ENCODE data around the gene IL4R.

The IL4R gene

GRCh38 chr16:27341971-27342370 lies 28.2 kb downstream of the IL4R start:
- no peaks in the 10 kb centered on the region for H3K4me1 ChIP-seq (ENCODE audit: control insufficient read depth, insufficient read depth, low read length, unreplicated experiment)
- H3K79me2 ChIP-seq (ENCODE audit: control insufficient read depth, insufficient read depth, low read length, unreplicated experiment): peaks cover 3% of the 10 kb centered on the region
- no peak overlapping the region for H3K27ac ChIP-seq (ENCODE audit: low read depth, low read length)
- no peak overlapping the region for H2AFZ ChIP-seq (ENCODE audit: low read length, unreplicated experiment)
- H3K27me3 ChIP-seq (ENCODE audit: insufficient read depth, low read length): no peaks in the 10 kb centered on the region
- no peak overlapping the region for H3K4me3 ChIP-seq (ENCODE audit: low read depth, low read length)
- H3K36me3 ChIP-seq (ENCODE audit: insufficient read depth, low read length): peaks cover 16% of the 10 kb centered on the region; the same call in 1 of the 2 replicates

- Histone ChIP-seq H3K27me3 (ENCODE audit: insufficient read depth, low read length) (no peaks in the 10 kb centered on the region), H3K4me1 (ENCODE audit: control insufficient read depth, insufficient read depth, low read length, unreplicated experiment) (no peaks in the 10 kb centered on the region), H3K4me3 (ENCODE audit: low read depth, low read length) (no peak overlapping the region), H3K36me3 (ENCODE audit: insufficient read depth, low read length) (peaks cover 26% of the 10 kb centered on the region; the same call in 1 of the 2 replicates), H3K79me2 (ENCODE audit: control insufficient read depth, insufficient read depth, low read length, unreplicated experiment) (no peaks in the 10 kb centered on the region), H2AFZ (ENCODE audit: low read length, unreplicated experiment) (no peak overlapping the region), H3K27ac (ENCODE audit: low read depth, low read length) (no peak overlapping the region)
These were observed 30.9 kb downstream of the IL4R start for GRCh38 chr16:27344721-27345120.

DNA sequence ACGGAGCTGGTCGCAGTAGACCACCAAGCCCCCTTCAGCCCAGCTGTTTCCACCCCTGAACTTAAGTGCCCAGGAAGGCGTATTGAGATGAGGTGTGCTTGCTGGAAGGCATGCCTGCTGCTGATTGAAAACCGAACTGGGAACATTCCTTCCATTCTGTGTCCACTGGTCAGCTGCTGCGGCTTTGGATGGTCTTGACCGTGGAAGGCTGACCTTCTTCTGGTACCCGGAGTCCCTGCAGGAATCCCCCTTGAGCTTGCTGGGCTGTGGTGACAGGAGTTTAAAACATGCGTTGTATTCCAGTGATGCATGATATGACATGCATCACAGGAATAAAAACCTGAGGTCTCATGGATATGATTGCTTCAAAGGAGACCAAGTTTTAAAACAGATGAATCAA lies 31.4 kb downstream of the IL4R start:
- H3K36me3 ChIP-seq (ENCODE audit: insufficient read depth, low read length): peaks cover 27% of the 10 kb centered on the region
- no peaks in the 10 kb centered on the region for H3K4me1 ChIP-seq (ENCODE audit: control insufficient read depth, insufficient read depth, low read length, unreplicated experiment)
- no peak overlapping the region for H3K27ac ChIP-seq (ENCODE audit: low read depth, low read length)
- no peak overlapping the region for H3K4me3 ChIP-seq (ENCODE audit: low read depth, low read length)
- H2AFZ ChIP-seq (ENCODE audit: low read length, unreplicated experiment): no peak overlapping the region
- H3K79me2 ChIP-seq (ENCODE audit: control insufficient read depth, insufficient read depth, low read length, unreplicated experiment): no peaks in the 10 kb centered on the region
- no peaks in the 10 kb centered on the region for H3K27me3 ChIP-seq (ENCODE audit: insufficient read depth, low read length)

DNA sequence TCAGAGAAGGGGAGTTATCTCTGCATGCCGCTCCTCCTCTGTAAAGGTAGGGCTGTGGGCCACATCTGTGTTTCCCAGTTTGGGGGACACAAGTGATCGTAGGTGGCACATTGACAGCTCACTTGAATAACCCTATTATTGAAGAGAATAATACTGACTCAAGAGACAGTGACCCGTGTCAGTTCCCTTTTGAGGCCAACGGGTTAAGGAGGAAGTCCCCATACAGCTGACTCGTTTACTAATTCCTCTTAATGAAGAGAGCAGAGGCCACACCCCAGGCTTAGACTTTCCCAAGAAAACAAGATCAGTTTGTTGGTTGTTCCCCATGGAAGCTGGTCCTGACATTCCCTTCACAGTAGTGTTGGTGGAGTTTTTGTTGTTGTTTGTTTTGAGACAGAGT lies 33.0 kb downstream of the IL4R start:
- H3K4me3 ChIP-seq (ENCODE audit: low read depth, low read length): no peak overlapping the region
- no peaks in the 10 kb centered on the region for H3K4me1 ChIP-seq (ENCODE audit: control insufficient read depth, insufficient read depth, low read length, unreplicated experiment)
- no peaks in the 10 kb centered on the region for H3K27me3 ChIP-seq (ENCODE audit: insufficient read depth, low read length)
- peaks cover 31% of the 10 kb centered on the region for H3K36me3 ChIP-seq (ENCODE audit: insufficient read depth, low read length)
- no peaks in the 10 kb centered on the region for H3K79me2 ChIP-seq (ENCODE audit: control insufficient read depth, insufficient read depth, low read length, unreplicated experiment)
- no peak overlapping the region for H3K27ac ChIP-seq (ENCODE audit: low read depth, low read length)
- H2AFZ ChIP-seq (ENCODE audit: low read length, unreplicated experiment): no peak overlapping the region

DNA sequence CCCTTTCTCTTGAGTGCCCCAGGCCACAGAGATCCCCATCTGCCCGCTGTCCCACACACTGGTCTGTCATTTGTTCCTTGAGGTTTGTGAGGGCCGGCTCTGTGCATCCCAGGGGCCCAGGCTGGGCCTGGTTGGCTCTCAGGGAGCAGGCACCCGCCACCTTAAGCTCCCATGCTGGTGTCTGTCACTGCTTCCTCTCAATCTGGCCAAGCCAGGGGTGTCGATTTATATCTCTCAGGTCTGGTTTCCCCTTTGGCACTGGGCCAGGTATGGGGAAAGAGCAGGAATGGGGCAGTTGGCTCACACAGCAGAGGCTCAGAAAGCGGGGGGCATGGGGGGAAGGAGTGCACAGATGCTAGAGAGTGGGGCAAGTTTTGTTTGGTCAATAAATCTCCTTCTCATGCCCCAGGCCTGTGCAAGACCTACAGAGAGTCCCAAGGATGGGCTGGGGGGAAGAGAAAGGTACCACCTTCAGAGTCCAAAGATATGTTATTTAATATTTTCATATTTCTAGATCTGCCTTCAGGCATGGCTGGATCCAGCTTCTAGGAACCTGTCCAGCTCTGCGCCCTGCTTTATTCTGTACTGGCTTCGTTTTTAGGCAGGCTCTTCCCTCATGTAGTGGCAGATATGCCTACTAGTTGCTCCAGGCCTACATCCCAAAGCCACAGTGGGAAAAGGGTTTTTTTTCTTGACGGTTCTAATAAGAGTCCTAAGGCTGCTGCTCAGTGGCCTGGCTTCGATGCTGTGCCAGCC lies 34.3 kb downstream of the IL4R start:
- Histone ChIP-seq H3K4me1 (ENCODE audit: control insufficient read depth, insufficient read depth, low read length, unreplicated experiment) (no peaks in the 10 kb centered on the region), H3K36me3 (ENCODE audit: insufficient read depth, low read length) (peaks cover 32% of the 10 kb centered on the region), H3K79me2 (ENCODE audit: control insufficient read depth, insufficient read depth, low read length, unreplicated experiment) (no peaks in the 10 kb centered on the region), H3K4me3 (ENCODE audit: low read depth, low read length) (no peak overlapping the region), H2AFZ (ENCODE audit: low read length, unreplicated experiment) (no peak overlapping the region), H3K27me3 (ENCODE audit: insufficient read depth, low read length) (no peaks in the 10 kb centered on the region), H3K27ac (ENCODE audit: low read depth, low read length) (no peak overlapping the region)

GRCh38 chr16:27349276-27349675 lies 35.5 kb downstream of the IL4R start:
- H3K27me3 ChIP-seq (ENCODE audit: insufficient read depth, low read length): no peaks in the 10 kb centered on the region
- no peak overlapping the region for H3K4me3 ChIP-seq (ENCODE audit: low read depth, low read length)
- no peak overlapping the region for H2AFZ ChIP-seq (ENCODE audit: low read length, unreplicated experiment)
- H3K36me3 ChIP-seq (ENCODE audit: insufficient read depth, low read length): peaks cover 39% of the 10 kb centered on the region
- H3K27ac ChIP-seq (ENCODE audit: low read depth, low read length): no peak overlapping the region
- H3K79me2 ChIP-seq (ENCODE audit: control insufficient read depth, insufficient read depth, low read length, unreplicated experiment): no peaks in the 10 kb centered on the region
- H3K4me1 ChIP-seq (ENCODE audit: control insufficient read depth, insufficient read depth, low read length, unreplicated experiment): no peaks in the 10 kb centered on the region

GRCh38 chr16:27350006-27350405 lies 36.2 kb downstream of the IL4R start:
- no peaks in the 10 kb centered on the region for H3K79me2 ChIP-seq (ENCODE audit: control insufficient read depth, insufficient read depth, low read length, unreplicated experiment)
- H3K27ac ChIP-seq (ENCODE audit: low read depth, low read length): no peak overlapping the region
- no peaks in the 10 kb centered on the region for H3K27me3 ChIP-seq (ENCODE audit: insufficient read depth, low read length)
- H3K4me3 ChIP-seq (ENCODE audit: low read depth, low read length): no peak overlapping the region
- peaks cover 46% of the 10 kb centered on the region for H3K36me3 ChIP-seq (ENCODE audit: insufficient read depth, low read length)
- no peaks in the 10 kb centered on the region for H3K4me1 ChIP-seq (ENCODE audit: control insufficient read depth, insufficient read depth, low read length, unreplicated experiment)
- H2AFZ ChIP-seq (ENCODE audit: low read length, unreplicated experiment): no peak overlapping the region

- Histone ChIP-seq H3K36me3 (ENCODE audit: insufficient read depth, low read length) (peaks cover 46% of the 10 kb centered on the region), H3K79me2 (ENCODE audit: control insufficient read depth, insufficient read depth, low read length, unreplicated experiment) (no peaks in the 10 kb centered on the region), H3K27me3 (ENCODE audit: insufficient read depth, low read length) (no peaks in the 10 kb centered on the region), H3K4me3 (ENCODE audit: low read depth, low read length) (no peak overlapping the region), H3K27ac (ENCODE audit: low read depth, low read length) (no peak overlapping the region), H2AFZ (ENCODE audit: low read length, unreplicated experiment) (no peak overlapping the region), H3K4me1 (ENCODE audit: control insufficient read depth, insufficient read depth, low read length, unreplicated experiment) (no peaks in the 10 kb centered on the region)
These were observed 38.2 kb downstream of the IL4R start for GRCh38 chr16:27351989-27352388.

- H3K79me2 ChIP-seq (ENCODE audit: control insufficient read depth, insufficient read depth, low read length, unreplicated experiment): no peaks in the 10 kb centered on the region
- no peak overlapping the region for H3K27ac ChIP-seq (ENCODE audit: low read depth, low read length)
- H2AFZ ChIP-seq (ENCODE audit: low read length, unreplicated experiment): no peak overlapping the region
- peaks cover 44% of the 10 kb centered on the region for H3K36me3 ChIP-seq (ENCODE audit: insufficient read depth, low read length)
- no peak overlapping the region for H3K4me3 ChIP-seq (ENCODE audit: low read depth, low read length)
- no peaks in the 10 kb centered on the region for H3K27me3 ChIP-seq (ENCODE audit: insufficient read depth, low read length)
- no peaks in the 10 kb centered on the region for H3K4me1 ChIP-seq (ENCODE audit: control insufficient read depth, insufficient read depth, low read length, unreplicated experiment)
These were observed 40.1 kb downstream of the IL4R start for GRCh38 chr16:27353853-27354252.

GRCh38 chr16:27355610-27356009 lies 41.8 kb downstream of the IL4R start:
- H3K79me2 ChIP-seq (ENCODE audit: control insufficient read depth, insufficient read depth, low read length, unreplicated experiment): no peaks in the 10 kb centered on the region
- H3K27ac ChIP-seq (ENCODE audit: low read depth, low read length): no peak overlapping the region
- no peaks in the 10 kb centered on the region for H3K27me3 ChIP-seq (ENCODE audit: insufficient read depth, low read length)
- H2AFZ ChIP-seq (ENCODE audit: low read length, unreplicated experiment): no peak overlapping the region
- peaks cover 51% of the 10 kb centered on the region for H3K36me3 ChIP-seq (ENCODE audit: insufficient read depth, low read length)
- no peak overlapping the region for H3K4me3 ChIP-seq (ENCODE audit: low read depth, low read length)
- no peaks in the 10 kb centered on the region for H3K4me1 ChIP-seq (ENCODE audit: control insufficient read depth, insufficient read depth, low read length, unreplicated experiment)

- H3K79me2 ChIP-seq (ENCODE audit: control insufficient read depth, insufficient read depth, low read length, unreplicated experiment): no peaks in the 10 kb centered on the region
- H3K36me3 ChIP-seq (ENCODE audit: insufficient read depth, low read length): peaks cover 43% of the 10 kb centered on the region
- no peak overlapping the region for H3K4me3 ChIP-seq (ENCODE audit: low read depth, low read length)
- H3K27me3 ChIP-seq (ENCODE audit: insufficient read depth, low read length): no peaks in the 10 kb centered on the region
- no peak overlapping the region for H2AFZ ChIP-seq (ENCODE audit: low read length, unreplicated experiment)
- H3K4me1 ChIP-seq (ENCODE audit: control insufficient read depth, insufficient read depth, low read length, unreplicated experiment): no peaks in the 10 kb centered on the region
- no peak overlapping the region for H3K27ac ChIP-seq (ENCODE audit: low read depth, low read length)
These were observed 43.0 kb downstream of the IL4R start for GRCh38 chr16:27356794-27357193.
